Endodermal cell (in vitro differentiated cells): ENCODE measurements around the gene CC2D1A. TPM values are rescaled to one million over a fixed set of nuclear protein-coding genes. Genes with fewer than 3 reads are reported as not detected.

Experiments used
- DNase-seq: peaks from one replicate; pipeline ENCODE4 v3.0.0-alpha.2; 2017
- H3K27ac ChIP-seq: 2 replicates; pipeline ENCODE4 v1.5.1; 2013; ENCODE audit warnings: mild to moderate bottlenecking, low read depth, low read length, moderate library complexity
- H3K27me3 ChIP-seq: 2 replicates; pipeline ENCODE4 v1.6.1; 2013; ENCODE audit warnings: mild to moderate bottlenecking, low read length, moderate library complexity; ENCODE audit not compliant: insufficient read depth, control insufficient read depth, poor library complexity, severe bottlenecking
- H3K36me3 ChIP-seq: 2 replicates; pipeline ENCODE4 v1.7.0; 2013; ENCODE audit warnings: mild to moderate bottlenecking, low read length, moderate library complexity; ENCODE audit not compliant: control insufficient read depth, insufficient read depth
- H3K4me1 ChIP-seq: one replicate; pipeline ENCODE4 v1.7.0; 2013; ENCODE audit warnings: low read length; ENCODE audit not compliant: control insufficient read depth, insufficient read depth
- H3K4me3 ChIP-seq: 2 replicates; pipeline ENCODE4 v1.5.1; 2013; ENCODE audit warnings: mild to moderate bottlenecking, low read length, moderate library complexity
- H3K9ac ChIP-seq: 2 replicates; pipeline ENCODE4 v1.6.1; 2013; ENCODE audit warnings: mild to moderate bottlenecking, low read length, moderate library complexity; ENCODE audit not compliant: poor library complexity, severe bottlenecking; ENCODE audit errors: extremely low read depth
- H3K9me3 ChIP-seq: 2 replicates; pipeline ENCODE4 v1.6.1; 2013; ENCODE audit warnings: mild to moderate bottlenecking, low read length, moderate library complexity; ENCODE audit not compliant: control insufficient read depth
- H3K27ac Mint-ChIP-seq: 2 replicates; pipeline ENCODE4 v1.8.0; 2020; ENCODE audit warnings: mixed read lengths
- H3K27me3 Mint-ChIP-seq: 2 replicates; pipeline ENCODE4 v1.8.0; 2021; ENCODE audit warnings: mild to moderate bottlenecking, mixed read lengths; ENCODE audit not compliant: insufficient read depth
- H3K36me3 Mint-ChIP-seq: 2 replicates; pipeline ENCODE4 v1.8.0; 2020; ENCODE audit warnings: low read depth, mixed read lengths
- H3K4me1 Mint-ChIP-seq: 2 replicates; pipeline ENCODE4 v1.8.0; 2020; ENCODE audit warnings: mixed read lengths
- H3K4me3 Mint-ChIP-seq: 2 replicates; pipeline ENCODE4 v1.8.0; 2020; ENCODE audit warnings: mild to moderate bottlenecking, moderate library complexity, mixed read lengths
- H3K9me3 Mint-ChIP-seq: 2 replicates; pipeline ENCODE4 v1.8.0; 2020; ENCODE audit warnings: mild to moderate bottlenecking, mixed read lengths
- WGBS, 2 experiments: methylation state at CpG; one replicate each; pipeline versions ENCODE4 v1.1.5 to v1.1.7; 2013; ENCODE audit warnings: missing lambda C conversion rate in 2 of 2, mixed read lengths in 1 of 2; ENCODE audit not compliant: insufficient coverage in 1 of 2, insufficient read length in 1 of 2; 5-methylcytosine and 5-hydroxymethylcytosine counted together
- total RNA-seq, 2 donors: library from RNA; stranded (reverse); fragmentation: NEBNext Ultra II Directional in 1 of 2; extraction: Animal tissue kit (Norgen Biotek cat#: 25700) in 1 of 2; gene quantifications; 2 replicates in 1 of 2; 3 replicates in 1 of 2; pipeline ENCODE4 v1.2.1, GENCODE V29; 2021
- TF ChIP-seq, protein P1 (sequence below): fragments of 200-600 bp; sonication (generic); conservative IDR thresholded peaks from 2 replicates; pipeline ENCODE4 v1.5.0; 2021; ENCODE audit warnings: antibody characterized with exemption, mild to moderate bottlenecking

The CC2D1A gene
- total RNA-seq, 2 donors from 2014 or later: 45.1 to 55.9 TPM

DNA sequence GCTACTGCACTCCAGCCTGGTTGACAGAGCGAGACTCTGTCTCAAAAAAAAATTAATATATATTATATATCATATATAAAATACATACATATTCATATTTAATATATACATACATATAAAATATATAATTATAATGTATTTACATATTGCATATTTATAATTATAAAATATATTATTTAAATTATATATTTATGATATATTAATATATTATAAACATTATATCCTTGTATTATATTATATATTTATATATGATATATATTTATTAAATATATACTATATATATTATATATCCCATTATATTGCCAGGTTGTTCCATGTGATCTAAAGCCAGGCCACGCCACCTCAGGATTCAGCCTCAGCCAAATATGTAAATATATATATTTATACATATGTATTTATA lies 9.8 kb upstream of the CC2D1A start:
- Histone ChIP-seq H3K27me3 (no peaks in the 10 kb centered on the region), H3K36me3 (no peaks in the 10 kb centered on the region), H3K27ac (no peak overlapping the region), H3K9ac (no peak overlapping the region), H3K9me3 (no peaks in the 10 kb centered on the region), H3K4me1 (no peaks in the 10 kb centered on the region), H3K4me3 (no peak overlapping the region)
- H3K36me3 Mint-ChIP-seq: no peaks in the 10 kb centered on the region
- no peaks in the 10 kb centered on the region for H3K27me3 Mint-ChIP-seq
- no peaks in the 10 kb centered on the region for H3K9me3 Mint-ChIP-seq
- no peaks in the 10 kb centered on the region for H3K4me1 Mint-ChIP-seq
- TF ChIP-seq, protein P1, sequence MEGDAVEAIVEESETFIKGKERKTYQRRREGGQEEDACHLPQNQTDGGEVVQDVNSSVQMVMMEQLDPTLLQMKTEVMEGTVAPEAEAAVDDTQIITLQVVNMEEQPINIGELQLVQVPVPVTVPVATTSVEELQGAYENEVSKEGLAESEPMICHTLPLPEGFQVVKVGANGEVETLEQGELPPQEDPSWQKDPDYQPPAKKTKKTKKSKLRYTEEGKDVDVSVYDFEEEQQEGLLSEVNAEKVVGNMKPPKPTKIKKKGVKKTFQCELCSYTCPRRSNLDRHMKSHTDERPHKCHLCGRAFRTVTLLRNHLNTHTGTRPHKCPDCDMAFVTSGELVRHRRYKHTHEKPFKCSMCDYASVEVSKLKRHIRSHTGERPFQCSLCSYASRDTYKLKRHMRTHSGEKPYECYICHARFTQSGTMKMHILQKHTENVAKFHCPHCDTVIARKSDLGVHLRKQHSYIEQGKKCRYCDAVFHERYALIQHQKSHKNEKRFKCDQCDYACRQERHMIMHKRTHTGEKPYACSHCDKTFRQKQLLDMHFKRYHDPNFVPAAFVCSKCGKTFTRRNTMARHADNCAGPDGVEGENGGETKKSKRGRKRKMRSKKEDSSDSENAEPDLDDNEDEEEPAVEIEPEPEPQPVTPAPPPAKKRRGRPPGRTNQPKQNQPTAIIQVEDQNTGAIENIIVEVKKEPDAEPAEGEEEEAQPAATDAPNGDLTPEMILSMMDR: no peak
- DNase-seq: no peak
- H3K27ac Mint-ChIP-seq: no peak overlapping the region
- H3K4me3 Mint-ChIP-seq: no peak overlapping the region
- WGBS, 2 experiments: no CpG with 5 or more reads among the region's 2 CpGs

DNA sequence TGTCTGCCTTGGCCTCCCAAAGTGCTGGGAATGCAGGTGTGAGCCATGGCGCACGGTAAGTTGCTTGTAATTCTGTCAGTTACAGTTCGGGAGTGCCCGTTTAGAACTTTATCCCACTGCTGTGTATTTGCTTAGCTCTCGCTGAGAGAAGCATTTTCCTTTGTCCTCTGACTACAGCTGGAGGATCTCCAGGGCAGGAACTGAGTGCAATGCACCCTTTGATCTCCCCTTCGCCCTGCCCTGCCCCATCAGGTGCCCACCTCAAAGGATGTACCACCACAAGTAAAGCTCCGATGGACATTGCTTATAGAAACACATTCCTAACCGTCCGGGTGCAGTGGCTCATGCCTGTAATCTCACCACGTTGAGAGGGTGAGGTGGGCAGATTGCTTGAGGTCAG lies 6.6 kb upstream of the CC2D1A start:
- no peak overlapping the region for H3K4me3 Mint-ChIP-seq
- no peaks in the 10 kb centered on the region for H3K9me3 Mint-ChIP-seq
- Histone ChIP-seq H3K4me3 (no peak overlapping the region), H3K27me3 (no peaks in the 10 kb centered on the region), H3K4me1 (no peaks in the 10 kb centered on the region), H3K36me3 (no peaks in the 10 kb centered on the region), H3K9ac (no peak overlapping the region), H3K9me3 (no peaks in the 10 kb centered on the region), H3K27ac (no peak overlapping the region)
- TF ChIP-seq, protein P1: no peak
- H3K27ac Mint-ChIP-seq: no peak overlapping the region
- no peak for DNase-seq
- H3K27me3 Mint-ChIP-seq: peaks cover 2% of the 10 kb centered on the region
- WGBS, 2 experiments: 87% methylated on average over 9 to 10 of the region's 10 CpGs
- H3K36me3 Mint-ChIP-seq: no peaks in the 10 kb centered on the region
- no peaks in the 10 kb centered on the region for H3K4me1 Mint-ChIP-seq

- H3K36me3 ChIP-seq: no peaks in the 10 kb centered on the region
- Mint-ChIP-seq H3K4me3 (no peak overlapping the region), H3K4me1 (no peaks in the 10 kb centered on the region), H3K27me3 (peaks cover 8% of the 10 kb centered on the region), H3K27ac (no peak overlapping the region), H3K36me3 (no peaks in the 10 kb centered on the region), H3K9me3 (no peaks in the 10 kb centered on the region)
- no peaks in the 10 kb centered on the region for H3K9me3 ChIP-seq
- H3K27me3 ChIP-seq: no peaks in the 10 kb centered on the region
- H3K27ac ChIP-seq: no peak overlapping the region
- H3K4me3 ChIP-seq: no peak overlapping the region
- TF ChIP-seq, protein P1: no peak
- no peak overlapping the region for H3K9ac ChIP-seq
- 79% methylated on average over 5 of the region's 5 CpGs for WGBS, 2 experiments
- DNase-seq: no peak
- H3K4me1 ChIP-seq: no peaks in the 10 kb centered on the region
These were observed 6.0 kb upstream of the CC2D1A start for GRCh38 chr19:13899912-13900584.
